H1 (cell line): ENCODE measurements around the gene DDX1. TPM values are rescaled to one million over a fixed set of nuclear protein-coding genes. Genes with fewer than 3 reads are reported as not detected.

ENCODE experiments used
- NANOG ChIP-seq: IDR thresholded peaks from 2 replicates; pipeline ENCODE4 v1.6.1; 2011; ENCODE audit warnings: low read length, low read depth, mild to moderate bottlenecking, inconsistent platforms; ENCODE audit not compliant: insufficient read depth, poor library complexity, severe bottlenecking
- polyA plus RNA-seq, 7 experiments: library from polyadenylated mRNA; depleted of rRNA in 3 of 7; stranded (reverse) in 5 of 7; unstranded in 2 of 7; fragments of >200 nt in 5 of 7; fragments of 200-250 nt in 2 of 7; gene quantifications; 1 replicate in 5 of 7; 2 replicates in 1 of 7; 4 replicates in 1 of 7; pipeline versions ENCODE4 v1.2.1 to v1.2.3, GENCODE V29; 2011 to 2013; ENCODE audit warnings: missing spikeins in 2 of 7, mixed read lengths in 2 of 7
- total RNA-seq: library from RNA; stranded (reverse); fragmentation: NEBNext Ultra II Directional; extraction: Animal tissue kit (Norgen Biotek cat#: 25700); gene quantifications from 2 replicates; pipeline ENCODE4 v1.2.1, GENCODE V29; 2021

Gene DDX1
- total and polyA plus RNA-seq, 2 of the 8 experiments (the other 6 are each of a cell fraction or from before 2014, with no cell fraction given), result 51.1 to 161 TPM

DNA sequence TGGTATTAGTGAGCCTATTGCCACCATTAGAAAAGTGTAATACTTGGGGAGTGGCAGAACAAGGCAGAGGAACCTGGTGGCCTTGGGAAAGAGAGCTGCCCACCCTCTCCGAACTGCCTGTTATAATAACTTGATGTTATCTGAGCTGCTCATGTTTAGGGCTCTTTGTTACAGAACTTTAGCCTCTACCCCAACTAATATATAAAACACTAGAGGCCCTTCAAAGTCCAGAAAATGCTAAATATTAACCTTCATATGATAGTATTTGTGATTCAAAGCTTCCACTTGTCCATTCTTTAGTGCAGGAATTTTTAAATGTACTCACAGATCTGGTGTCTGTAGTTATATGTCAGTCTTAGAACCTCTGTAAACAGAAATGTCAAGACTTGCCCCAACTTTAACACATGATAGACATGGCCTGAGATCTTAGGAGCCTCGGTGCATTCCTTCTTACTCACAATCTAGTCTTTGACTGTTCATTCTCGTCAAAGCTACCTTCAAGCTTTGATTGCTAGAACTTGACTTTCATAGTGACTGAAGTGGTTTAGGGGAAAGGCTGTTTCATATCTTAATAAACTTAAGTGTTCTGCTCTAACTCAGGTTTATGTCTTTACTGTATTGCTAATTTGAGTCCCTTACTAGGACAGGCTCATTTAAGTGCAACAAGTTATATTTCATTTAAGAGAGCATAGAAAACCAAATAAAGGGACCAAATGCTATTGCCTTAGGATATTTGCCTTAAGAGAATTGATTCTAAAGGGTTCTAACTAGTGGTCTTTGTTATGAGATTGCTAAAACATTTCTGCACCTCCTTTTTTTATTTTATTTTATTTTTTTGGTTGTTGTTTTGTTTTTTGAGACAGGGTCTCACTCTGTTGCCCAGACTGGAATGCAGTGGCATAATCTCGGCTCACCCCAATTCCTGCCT lies 41.6 kb downstream of the DDX1 start (continued):
- no peak for TF ChIP-seq NANOG
